ENCODE data around the gene DDAH1.
A peak's percentile ranks its signal among the peaks of the same experiment; 100 is the strongest.

The DDAH1 gene

GRCh38 chr1:85282424-85282823 lies 182.5 kb downstream of the DDAH1 start:
- Histone ChIP-seq H4K5ac (ENCODE audit: low read length) (no peak overlapping the region), H3K79me2 (ENCODE audit: control insufficient read depth, insufficient read depth, low read length) (no peaks in the 10 kb centered on the region), H3K9ac (ENCODE audit: low read length) (no peak overlapping the region), H3K36me3 (ENCODE audit: control insufficient read depth, insufficient read depth, low read length) (no peaks in the 10 kb centered on the region), H4K8ac (ENCODE audit: low read depth, low read length) (no peak overlapping the region), H3K18ac (ENCODE audit: low read length) (no peak overlapping the region), H3K4me1 (ENCODE audit: control insufficient read depth, low read depth, low read length) (no peaks in the 10 kb centered on the region), H3K4ac (ENCODE audit: low read depth, low read length) (no peak overlapping the region), H3K4me3 (ENCODE audit: low read length) (no peak overlapping the region), H3K27me3 (ENCODE audit: insufficient read depth, low read length, poor library complexity) (no peaks in the 10 kb centered on the region), H2BK15ac (replicated peaks; ENCODE audit: low read depth) (no peak overlapping the region), H2AK5ac (ENCODE audit: low read length) (no peak overlapping the region), H3K56ac (ENCODE audit: low read length) (no peak overlapping the region), H3K4me2 (ENCODE audit: low read length) (no peak overlapping the region), H3K23ac (ENCODE audit: low read length) (no peak overlapping the region), H3K79me1 (ENCODE audit: low read length) (no peaks in the 10 kb centered on the region), H3K27ac (ENCODE audit: low read depth, low read length) (no peak overlapping the region), H2BK120ac (ENCODE audit: low read depth, low read length) (no peak overlapping the region), H2BK5ac (ENCODE audit: low read length) (no peak overlapping the region)
- peak; percentile 75 for DNase-seq
- no CpG with 5 or more reads among the region's 1 CpG for WGBS (ENCODE audit: extremely low coverage, insufficient coverage, low lambda C conversion rate)

GRCh38 chr1:85280636-85281035 lies 184.3 kb downstream of the DDAH1 start:
- H3K23ac ChIP-seq (ENCODE audit: low read length), result no peak overlapping the region
- H3K4me1 ChIP-seq (ENCODE audit: control insufficient read depth, low read depth, low read length), result no peaks in the 10 kb centered on the region
- H3K18ac ChIP-seq (ENCODE audit: low read length), result no peak overlapping the region
- H3K9ac ChIP-seq (ENCODE audit: low read length), result no peak overlapping the region
- H2BK120ac ChIP-seq (ENCODE audit: low read depth, low read length), result no peak overlapping the region
- H3K4me3 ChIP-seq (ENCODE audit: low read length), result no peak overlapping the region
- no peak for DNase-seq
- H3K4me2 ChIP-seq (ENCODE audit: low read length), result no peak overlapping the region
- WGBS (ENCODE audit: extremely low coverage, insufficient coverage, low lambda C conversion rate), result no CpG with 5 or more reads among the region's 4 CpGs
- H2BK15ac ChIP-seq (replicated peaks; ENCODE audit: low read depth), result no peak overlapping the region
- no peak overlapping the region for H2AK5ac ChIP-seq (ENCODE audit: low read length)
- H4K8ac ChIP-seq (ENCODE audit: low read depth, low read length), result no peak overlapping the region
- peaks cover 4% of the 10 kb centered on the region for H3K79me2 ChIP-seq (ENCODE audit: control insufficient read depth, insufficient read depth, low read length)
- no peak overlapping the region for H3K27ac ChIP-seq (ENCODE audit: low read depth, low read length)
- no peak overlapping the region for H3K4ac ChIP-seq (ENCODE audit: low read depth, low read length)
- H3K79me1 ChIP-seq (ENCODE audit: low read length), result peaks cover 4% of the 10 kb centered on the region
- H2BK5ac ChIP-seq (ENCODE audit: low read length), result no peak overlapping the region
- no peaks in the 10 kb centered on the region for H3K27me3 ChIP-seq (ENCODE audit: insufficient read depth, low read length, poor library complexity)
- H3K56ac ChIP-seq (ENCODE audit: low read length), result no peak overlapping the region
- no peaks in the 10 kb centered on the region for H3K36me3 ChIP-seq (ENCODE audit: control insufficient read depth, insufficient read depth, low read length)
- no peak overlapping the region for H4K5ac ChIP-seq (ENCODE audit: low read length)

GRCh38 chr1:85279458-85280080 lies 185.4 kb downstream of the DDAH1 start:
- no peak overlapping the region for H3K4me3 ChIP-seq (ENCODE audit: low read length)
- WGBS (ENCODE audit: extremely low coverage, insufficient coverage, low lambda C conversion rate), result no CpG with 5 or more reads among the region's 10 CpGs

GRCh38 chr1:85278853-85279314 lies 186.1 kb downstream of the DDAH1 start:
- no peak overlapping the region for H2AK5ac ChIP-seq (ENCODE audit: low read length)
- H2BK5ac ChIP-seq (ENCODE audit: low read length), result no peak overlapping the region
- no peaks in the 10 kb centered on the region for H3K27me3 ChIP-seq (ENCODE audit: insufficient read depth, low read length, poor library complexity)
- no peak overlapping the region for H3K9ac ChIP-seq (ENCODE audit: low read length)
- peaks cover 6% of the 10 kb centered on the region for H3K79me1 ChIP-seq (ENCODE audit: low read length)
- H3K27ac ChIP-seq (ENCODE audit: low read depth, low read length), result no peak overlapping the region
- no peak overlapping the region for H2BK120ac ChIP-seq (ENCODE audit: low read depth, low read length)
- no peaks in the 10 kb centered on the region for H3K4me1 ChIP-seq (ENCODE audit: control insufficient read depth, low read depth, low read length)
- no peak overlapping the region for H3K56ac ChIP-seq (ENCODE audit: low read length)
- no peak overlapping the region for H3K4me2 ChIP-seq (ENCODE audit: low read length)
- no peak overlapping the region for H2BK15ac ChIP-seq (replicated peaks; ENCODE audit: low read depth)
- no peak overlapping the region for H3K18ac ChIP-seq (ENCODE audit: low read length)
- no peak overlapping the region for H3K23ac ChIP-seq (ENCODE audit: low read length)
- H3K36me3 ChIP-seq (ENCODE audit: control insufficient read depth, insufficient read depth, low read length), result no peaks in the 10 kb centered on the region
- peaks cover 13% of the 10 kb centered on the region for H3K79me2 ChIP-seq (ENCODE audit: control insufficient read depth, insufficient read depth, low read length)
- no peak overlapping the region for H3K4ac ChIP-seq (ENCODE audit: low read depth, low read length)
- peak; percentile 26 for DNase-seq
- no peak overlapping the region for H4K8ac ChIP-seq (ENCODE audit: low read depth, low read length)
- H3K4me3 ChIP-seq (ENCODE audit: low read length), result no peak overlapping the region
- no CpG with 5 or more reads among the region's 2 CpGs for WGBS (ENCODE audit: extremely low coverage, insufficient coverage, low lambda C conversion rate)
- no peak overlapping the region for H4K5ac ChIP-seq (ENCODE audit: low read length)

More at GRCh38 chr1:85279458-85280080, 185.4 kb downstream of the DDAH1 start:
- Histone ChIP-seq H2AK5ac (ENCODE audit: low read length) (no peak overlapping the region), H3K4ac (ENCODE audit: low read depth, low read length) (no peak overlapping the region), H2BK5ac (ENCODE audit: low read length) (no peak overlapping the region), H2BK15ac (replicated peaks; ENCODE audit: low read depth) (no peak overlapping the region), H3K4me1 (ENCODE audit: control insufficient read depth, low read depth, low read length) (no peaks in the 10 kb centered on the region), H3K4me2 (ENCODE audit: low read length) (no peak overlapping the region), H3K79me2 (ENCODE audit: control insufficient read depth, insufficient read depth, low read length) (peaks cover 12% of the 10 kb centered on the region), H3K18ac (ENCODE audit: low read length) (no peak overlapping the region), H4K8ac (ENCODE audit: low read depth, low read length) (no peak overlapping the region), H3K27me3 (ENCODE audit: insufficient read depth, low read length, poor library complexity) (no peaks in the 10 kb centered on the region), H3K23ac (ENCODE audit: low read length) (no peak overlapping the region), H3K9ac (ENCODE audit: low read length) (no peak overlapping the region), H4K5ac (ENCODE audit: low read length) (no peak overlapping the region), H3K79me1 (ENCODE audit: low read length) (peaks cover 6% of the 10 kb centered on the region), H2BK120ac (ENCODE audit: low read depth, low read length) (no peak overlapping the region), H3K36me3 (ENCODE audit: control insufficient read depth, insufficient read depth, low read length) (no peaks in the 10 kb centered on the region), H3K27ac (ENCODE audit: low read depth, low read length) (no peak overlapping the region), H3K56ac (ENCODE audit: low read length) (no peak overlapping the region)
- DNase-seq, result no peak

GRCh38 chr1:85277802-85278201 lies 187.2 kb downstream of the DDAH1 start:
- no peak overlapping the region for H3K18ac ChIP-seq (ENCODE audit: low read length)
- H2BK15ac ChIP-seq (replicated peaks; ENCODE audit: low read depth), result no peak overlapping the region
- H3K23ac ChIP-seq (ENCODE audit: low read length), result no peak overlapping the region
- H2BK5ac ChIP-seq (ENCODE audit: low read length), result no peak overlapping the region
- peaks cover 11% of the 10 kb centered on the region for H3K79me1 ChIP-seq (ENCODE audit: low read length)
- H3K27ac ChIP-seq (ENCODE audit: low read depth, low read length), result no peak overlapping the region
- H3K4me1 ChIP-seq (ENCODE audit: control insufficient read depth, low read depth, low read length), result no peaks in the 10 kb centered on the region
- H4K5ac ChIP-seq (ENCODE audit: low read length), result no peak overlapping the region
- H3K36me3 ChIP-seq (ENCODE audit: control insufficient read depth, insufficient read depth, low read length), result no peaks in the 10 kb centered on the region
- DNase-seq, result no peak
- no peak overlapping the region for H2BK120ac ChIP-seq (ENCODE audit: low read depth, low read length)
- no peak overlapping the region for H3K56ac ChIP-seq (ENCODE audit: low read length)
- no peak overlapping the region for H4K8ac ChIP-seq (ENCODE audit: low read depth, low read length)
- H3K9ac ChIP-seq (ENCODE audit: low read length), result no peak overlapping the region
- H3K27me3 ChIP-seq (ENCODE audit: insufficient read depth, low read length, poor library complexity), result no peaks in the 10 kb centered on the region
- peaks cover 18% of the 10 kb centered on the region for H3K79me2 ChIP-seq (ENCODE audit: control insufficient read depth, insufficient read depth, low read length)
- H3K4me2 ChIP-seq (ENCODE audit: low read length), result no peak overlapping the region
- no peak overlapping the region for H2AK5ac ChIP-seq (ENCODE audit: low read length)
- H3K4ac ChIP-seq (ENCODE audit: low read depth, low read length), result no peak overlapping the region
- H3K4me3 ChIP-seq (ENCODE audit: low read length), result no peak overlapping the region
- no CpG with 5 or more reads among the region's 4 CpGs for WGBS (ENCODE audit: extremely low coverage, insufficient coverage, low lambda C conversion rate)

All from mesendoderm (in vitro differentiated cells).